NCI-H146 (cell line): Measurements from ENCODE around the gene BORCS5.
"Not testable (repeated sequence)": the region's sequence is repeated elsewhere in the genome, so short reads cannot be mapped to it uniquely, and the experiment has no call there.

Source experiments
- DNase-seq: peaks from one replicate; lab custom pipeline; 2025; lab: John Stamatoyannopoulos, UW

The BORCS5 gene

GRCh38 chr12:12488296-12488695 is 131.4 kb downstream of the BORCS5 start:
- DNase-seq = no peak

- DNase-seq = no peak
These were observed 132.1 kb downstream of the BORCS5 start for GRCh38 chr12:12488823-12489550.

GRCh38 chr12:12491606-12492005 is 134.7 kb downstream of the BORCS5 start:
- no peak for DNase-seq

- DNase-seq = no peak
These were observed 135.7 kb downstream of the BORCS5 start for GRCh38 chr12:12492547-12492946.

- DNase-seq = no peak
These were observed 138.7 kb downstream of the BORCS5 start for GRCh38 chr12:12495536-12495935.

- no peak for DNase-seq
These were observed 141.3 kb downstream of the BORCS5 start for GRCh38 chr12:12498210-12498609.

- DNase-seq = no peak
These were observed 143.2 kb downstream of the BORCS5 start for GRCh38 chr12:12499909-12500604.

GRCh38 chr12:12501121-12501520 is 144.2 kb downstream of the BORCS5 start:
- no peak for DNase-seq

- not testable (repeated sequence) for DNase-seq
These were observed 145.4 kb downstream of the BORCS5 start for GRCh38 chr12:12502130-12502814.

GRCh38 chr12:12502815-12503151 is 145.9 kb downstream of the BORCS5 start:
- DNase-seq = no peak

GRCh38 chr12:12503384-12504078 is 146.7 kb downstream of the BORCS5 start:
- DNase-seq = no peak

- DNase-seq = no peak
These were observed 148.9 kb downstream of the BORCS5 start for GRCh38 chr12:12505544-12506495.

- DNase-seq = no peak
These were observed 149.6 kb downstream of the BORCS5 start for GRCh38 chr12:12506496-12506890.

GRCh38 chr12:12507121-12507520 is 150.2 kb downstream of the BORCS5 start:
- no peak for DNase-seq

- no peak for DNase-seq
These were observed 151.7 kb downstream of the BORCS5 start for GRCh38 chr12:12508612-12509011.

GRCh38 chr12:12510141-12510540 is 153.3 kb downstream of the BORCS5 start:
- DNase-seq = no peak

GRCh38 chr12:12510551-12510950 is 153.7 kb downstream of the BORCS5 start:
- no peak for DNase-seq

- no peak for DNase-seq
These were observed 154.3 kb downstream of the BORCS5 start for GRCh38 chr12:12511021-12511783.

- DNase-seq = no peak
These were observed 155.2 kb downstream of the BORCS5 start for GRCh38 chr12:12511895-12512711.
